Neural cell (in vitro differentiated cells): ENCODE results near the gene OGFOD1. TPM values are rescaled to one million over a fixed set of nuclear protein-coding genes. Genes with fewer than 3 reads are reported as not detected.

ENCODE experiments used
- H2AFZ ChIP-seq: fragments of 200-600, 300-800 bp; sonication (generic), shearing (Covaris generic); 2 replicates; pipeline ENCODE4 v1.6.0; 2014; ENCODE audit warnings: low read depth, mild to moderate bottlenecking, antibody characterized with exemption, low read length, moderate library complexity
- H3F3A ChIP-seq: fragments of 200-600 bp; shearing (Covaris generic); 2 replicates; pipeline ENCODE4 v1.6.1; 2016; ENCODE audit warnings: mild to moderate bottlenecking, moderate library complexity, mixed read lengths, antibody characterized with exemption, low read length; ENCODE audit not compliant: insufficient read depth, poor library complexity, severe bottlenecking
- H3K27ac ChIP-seq: fragments of 200-600, 300-800 bp; sonication (generic), shearing (Covaris generic); 2 replicates; pipeline ENCODE4 v1.5.1; 2014; ENCODE audit warnings: mild to moderate bottlenecking, low read length, moderate library complexity
- H3K27me3 ChIP-seq: fragments of 300-800, 200-600 bp; sonication (generic), shearing (Covaris generic); 2 replicates; pipeline ENCODE4 v1.6.0; 2014; ENCODE audit warnings: mild to moderate bottlenecking, low read depth, low read length, moderate library complexity; ENCODE audit not compliant: insufficient read depth
- H3K36me3 ChIP-seq: fragments of 300-800, 200-600 bp; sonication (generic), shearing (Covaris generic); 2 replicates; pipeline ENCODE4 v1.5.1; 2014; ENCODE audit warnings: mild to moderate bottlenecking, antibody characterized with exemption, low read length, moderate library complexity; ENCODE audit not compliant: insufficient read depth
- H3K4me2 ChIP-seq: fragments of 300-800, 200-600 bp; sonication (generic), shearing (Covaris generic); 2 replicates; pipeline ENCODE4 v1.6.0; 2014; ENCODE audit warnings: mild to moderate bottlenecking, low read length
- H3K4me3 ChIP-seq: fragments of 300-800, 200-600 bp; sonication (generic), shearing (Covaris generic); 2 replicates; pipeline ENCODE4 v1.5.1; 2014; ENCODE audit warnings: mild to moderate bottlenecking, low read length, moderate library complexity
- H3K79me2 ChIP-seq: fragments of 200-600 bp; shearing (Covaris generic); replicated peaks from 2 replicates; pipeline ENCODE4 v1.6.0; 2014; ENCODE audit warnings: mild to moderate bottlenecking, low read length, moderate library complexity; ENCODE audit not compliant: insufficient read depth
- H3K9ac ChIP-seq: fragments of 300-800, 200-600 bp; sonication (generic), shearing (Covaris generic); 2 replicates; pipeline ENCODE4 v1.6.1; 2016; ENCODE audit warnings: mild to moderate bottlenecking, low read length, mixed read lengths
- H3K9me2 ChIP-seq: fragments of 200-600 bp; shearing (Covaris generic); 2 replicates; pipeline ENCODE4 v1.6.1; 2016; ENCODE audit warnings: mild to moderate bottlenecking, low read length, mixed read lengths; ENCODE audit not compliant: insufficient read depth
- H3K9me3 ChIP-seq: fragments of 200-600, 300-800 bp; sonication (generic), shearing (Covaris generic); 2 replicates; pipeline ENCODE4 v1.6.1; 2016; ENCODE audit warnings: mild to moderate bottlenecking, mixed run types, low read length, moderate library complexity, mixed read lengths
- H4K20me1 ChIP-seq: fragments of 200-600 bp; shearing (Covaris generic); 2 replicates; pipeline ENCODE4 v1.6.1; 2016; ENCODE audit warnings: mild to moderate bottlenecking, mixed run types; ENCODE audit not compliant: insufficient read depth
- EP300 ChIP-seq: fragments of 450-650 bp; conservative IDR thresholded peaks from 2 replicates; pipeline ENCODE4 v1.6.1; 2014; ENCODE audit warnings: antibody characterized with exemption, mild to moderate bottlenecking, moderate library complexity; ENCODE audit not compliant: poor library complexity, severe bottlenecking
- EZH2 ChIP-seq: fragments of 200-600, 300-800 bp; shearing (Covaris generic), sonication (generic); IDR thresholded peaks from 2 replicates; pipeline ENCODE4 v1.6.1; 2014; ENCODE audit warnings: antibody characterized with exemption, low read length, borderline replicate concordance, mild to moderate bottlenecking; ENCODE audit not compliant: insufficient read depth, poor library complexity, severe bottlenecking
- MXI1 ChIP-seq: fragments of 450-650 bp; conservative IDR thresholded peaks from 2 replicates; pipeline ENCODE4 v1.6.1; 2014; ENCODE audit warnings: antibody characterized with exemption, mild to moderate bottlenecking; ENCODE audit not compliant: poor library complexity, severe bottlenecking
- POLR2AphosphoS5 ChIP-seq: IDR thresholded peaks from 2 replicates; pipeline ENCODE4 v1.6.1; 2012
- RAD21 ChIP-seq: fragments of 450-650 bp; conservative IDR thresholded peaks from 2 replicates; pipeline ENCODE4 v1.6.1; 2014; ENCODE audit warnings: antibody characterized with exemption, mild to moderate bottlenecking, moderate library complexity
- SMC3 ChIP-seq: fragments of 450-650 bp; conservative IDR thresholded peaks from 2 replicates; pipeline ENCODE4 v1.6.1; 2014; ENCODE audit warnings: antibody characterized with exemption, mild to moderate bottlenecking, moderate library complexity; ENCODE audit not compliant: poor library complexity
- TAF1 ChIP-seq: IDR thresholded peaks from 2 replicates; pipeline ENCODE4 v1.6.1; 2012; ENCODE audit warnings: low read depth
- polyA plus RNA-seq: library from polyadenylated mRNA; depleted of rRNA; stranded (reverse); fragments of >200 nt; gene quantifications from 2 replicates; pipeline ENCODE4 v1.2.3, GENCODE V29; 2014
- TF ChIP-seq, protein P1 (sequence below): IDR thresholded peaks from 2 replicates; pipeline ENCODE4 v1.6.1; 2012; ENCODE audit warnings: borderline replicate concordance
- TF ChIP-seq, protein P2 (sequence below): fragments of 450-650 bp; IDR thresholded peaks from 2 replicates; pipeline ENCODE4 v1.5.1; 2014; ENCODE audit warnings: antibody characterized with exemption, mild to moderate bottlenecking, moderate library complexity; ENCODE audit not compliant: poor library complexity, severe bottlenecking

Gene OGFOD1
- polyA plus RNA-seq, 1 donor from 2014 or later, result 35.6 TPM

DNA sequence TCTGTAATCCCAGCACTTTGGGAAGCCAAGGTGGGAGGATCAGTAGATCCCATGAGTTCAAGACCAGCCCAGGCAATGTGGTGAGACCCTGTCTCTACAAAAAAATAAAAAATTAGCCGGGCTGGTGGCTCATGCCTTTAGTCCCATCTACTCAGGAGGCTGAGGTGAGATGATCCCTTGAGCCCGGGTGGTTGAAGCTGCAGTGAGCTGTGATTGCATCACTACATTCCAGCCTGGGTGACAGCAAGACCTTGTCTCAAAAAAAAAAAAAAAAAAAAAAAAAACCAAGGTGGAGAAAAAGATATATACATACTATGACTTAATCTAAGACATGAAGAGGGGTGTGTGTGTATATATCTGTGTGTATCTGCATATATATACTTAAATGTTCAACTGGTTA lies 41.8 kb downstream of the OGFOD1 start:
- H3K9me2 ChIP-seq, result no peaks in the 10 kb centered on the region
- H3K9ac ChIP-seq, result no peak overlapping the region
- H3K27me3 ChIP-seq, result no peaks in the 10 kb centered on the region
- no peak overlapping the region for H3K4me2 ChIP-seq
- TF ChIP-seq MXI1 (no peak), EP300 (no peak), TAF1 (no peak), POLR2AphosphoS5 (no peak), RAD21 (no peak), EZH2 (no peak), SMC3 (no peak)
- TF ChIP-seq, protein P1, sequence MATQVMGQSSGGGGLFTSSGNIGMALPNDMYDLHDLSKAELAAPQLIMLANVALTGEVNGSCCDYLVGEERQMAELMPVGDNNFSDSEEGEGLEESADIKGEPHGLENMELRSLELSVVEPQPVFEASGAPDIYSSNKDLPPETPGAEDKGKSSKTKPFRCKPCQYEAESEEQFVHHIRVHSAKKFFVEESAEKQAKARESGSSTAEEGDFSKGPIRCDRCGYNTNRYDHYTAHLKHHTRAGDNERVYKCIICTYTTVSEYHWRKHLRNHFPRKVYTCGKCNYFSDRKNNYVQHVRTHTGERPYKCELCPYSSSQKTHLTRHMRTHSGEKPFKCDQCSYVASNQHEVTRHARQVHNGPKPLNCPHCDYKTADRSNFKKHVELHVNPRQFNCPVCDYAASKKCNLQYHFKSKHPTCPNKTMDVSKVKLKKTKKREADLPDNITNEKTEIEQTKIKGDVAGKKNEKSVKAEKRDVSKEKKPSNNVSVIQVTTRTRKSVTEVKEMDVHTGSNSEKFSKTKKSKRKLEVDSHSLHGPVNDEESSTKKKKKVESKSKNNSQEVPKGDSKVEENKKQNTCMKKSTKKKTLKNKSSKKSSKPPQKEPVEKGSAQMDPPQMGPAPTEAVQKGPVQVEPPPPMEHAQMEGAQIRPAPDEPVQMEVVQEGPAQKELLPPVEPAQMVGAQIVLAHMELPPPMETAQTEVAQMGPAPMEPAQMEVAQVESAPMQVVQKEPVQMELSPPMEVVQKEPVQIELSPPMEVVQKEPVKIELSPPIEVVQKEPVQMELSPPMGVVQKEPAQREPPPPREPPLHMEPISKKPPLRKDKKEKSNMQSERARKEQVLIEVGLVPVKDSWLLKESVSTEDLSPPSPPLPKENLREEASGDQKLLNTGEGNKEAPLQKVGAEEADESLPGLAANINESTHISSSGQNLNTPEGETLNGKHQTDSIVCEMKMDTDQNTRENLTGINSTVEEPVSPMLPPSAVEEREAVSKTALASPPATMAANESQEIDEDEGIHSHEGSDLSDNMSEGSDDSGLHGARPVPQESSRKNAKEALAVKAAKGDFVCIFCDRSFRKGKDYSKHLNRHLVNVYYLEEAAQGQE, result no peak
- TF ChIP-seq, protein P2, sequence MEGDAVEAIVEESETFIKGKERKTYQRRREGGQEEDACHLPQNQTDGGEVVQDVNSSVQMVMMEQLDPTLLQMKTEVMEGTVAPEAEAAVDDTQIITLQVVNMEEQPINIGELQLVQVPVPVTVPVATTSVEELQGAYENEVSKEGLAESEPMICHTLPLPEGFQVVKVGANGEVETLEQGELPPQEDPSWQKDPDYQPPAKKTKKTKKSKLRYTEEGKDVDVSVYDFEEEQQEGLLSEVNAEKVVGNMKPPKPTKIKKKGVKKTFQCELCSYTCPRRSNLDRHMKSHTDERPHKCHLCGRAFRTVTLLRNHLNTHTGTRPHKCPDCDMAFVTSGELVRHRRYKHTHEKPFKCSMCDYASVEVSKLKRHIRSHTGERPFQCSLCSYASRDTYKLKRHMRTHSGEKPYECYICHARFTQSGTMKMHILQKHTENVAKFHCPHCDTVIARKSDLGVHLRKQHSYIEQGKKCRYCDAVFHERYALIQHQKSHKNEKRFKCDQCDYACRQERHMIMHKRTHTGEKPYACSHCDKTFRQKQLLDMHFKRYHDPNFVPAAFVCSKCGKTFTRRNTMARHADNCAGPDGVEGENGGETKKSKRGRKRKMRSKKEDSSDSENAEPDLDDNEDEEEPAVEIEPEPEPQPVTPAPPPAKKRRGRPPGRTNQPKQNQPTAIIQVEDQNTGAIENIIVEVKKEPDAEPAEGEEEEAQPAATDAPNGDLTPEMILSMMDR, result no peak
- peaks cover 7% of the 10 kb centered on the region for H3K36me3 ChIP-seq
- no peak overlapping the region for H3K4me3 ChIP-seq
- no peaks in the 10 kb centered on the region for H3K79me2 ChIP-seq
- H3K27ac ChIP-seq, result no peak overlapping the region
- no peak overlapping the region for H2AFZ ChIP-seq
- no peaks in the 10 kb centered on the region for H4K20me1 ChIP-seq
- H3K9me3 ChIP-seq, result no peaks in the 10 kb centered on the region
- H3F3A ChIP-seq, result no peaks in the 10 kb centered on the region

GRCh38 chr16:56493815-56494214 lies 42.5 kb downstream of the OGFOD1 start:
- H4K20me1 ChIP-seq, result no peaks in the 10 kb centered on the region
- H3K9me3 ChIP-seq, result no peaks in the 10 kb centered on the region
- no peaks in the 10 kb centered on the region for H3F3A ChIP-seq
- H2AFZ ChIP-seq, result no peak overlapping the region
- no peak overlapping the region for H3K4me2 ChIP-seq
- H3K9me2 ChIP-seq, result no peaks in the 10 kb centered on the region
- no peak overlapping the region for H3K4me3 ChIP-seq
- H3K27ac ChIP-seq, result no peak overlapping the region
- peaks cover 14% of the 10 kb centered on the region for H3K36me3 ChIP-seq
- TF ChIP-seq TAF1, result no peak
- no peak for TF ChIP-seq POLR2AphosphoS5
- TF ChIP-seq, protein P1, result no peak
- TF ChIP-seq EZH2, result no peak
- TF ChIP-seq, protein P2, result no peak
- no peak for TF ChIP-seq SMC3
- no peak for TF ChIP-seq MXI1
- TF ChIP-seq RAD21, result no peak
- TF ChIP-seq EP300, result no peak
- no peaks in the 10 kb centered on the region for H3K79me2 ChIP-seq
- H3K9ac ChIP-seq, result no peak overlapping the region
- no peaks in the 10 kb centered on the region for H3K27me3 ChIP-seq
